NCI-H82 treated with DMSO at 0.1 percent for 48 hours (cell line): Measurements from ENCODE around the gene PNMA6F.

ENCODE experiments used
- DNase-seq: peaks from one replicate; lab custom pipeline; 2025; ENCODE audit not compliant: unreplicated experiment; lab: John Stamatoyannopoulos, UW

The PNMA6F gene

GRCh38 chrX:153321381-153322124 is at the start of gene PNMA6F:
Gene PNMA6F (minus strand): TSS chrX:153321767. CDS start chrX:153320674, 1,093 bp downstream.
- DNase-seq, result no peak

- no peak for DNase-seq
Observed at GRCh38 chrX:153371256-153371655, 49.7 kb upstream of the PNMA6F start.

GRCh38 chrX:153370293-153371055 is 48.9 kb upstream of the PNMA6F start:
- DNase-seq, result no peak

- no peak for DNase-seq
Observed at GRCh38 chrX:153366878-153367538, 45.4 kb upstream of the PNMA6F start.

- DNase-seq, result no peak
Observed at GRCh38 chrX:153366119-153366518, 44.6 kb upstream of the PNMA6F start.

- DNase-seq, result no peak
Observed at GRCh38 chrX:153365670-153366069, 44.1 kb upstream of the PNMA6F start.

- DNase-seq, result peak; percentile 18
Observed at GRCh38 chrX:153361781-153362397, 40.3 kb upstream of the PNMA6F start.

- DNase-seq, result no peak
Observed at GRCh38 chrX:153357877-153358276, 36.3 kb upstream of the PNMA6F start.

GRCh38 chrX:153353416-153353815 is 31.8 kb upstream of the PNMA6F start:
- no peak for DNase-seq

GRCh38 chrX:153352858-153353257 is 31.3 kb upstream of the PNMA6F start:
- no peak for DNase-seq

- no peak for DNase-seq
Observed at GRCh38 chrX:153351981-153352380, 30.4 kb upstream of the PNMA6F start.

GRCh38 chrX:153349952-153350351 is 28.4 kb upstream of the PNMA6F start:
- DNase-seq, result no peak

- DNase-seq, result no peak
Observed at GRCh38 chrX:153348421-153348820, 26.9 kb upstream of the PNMA6F start.

- DNase-seq, result no peak
Observed at GRCh38 chrX:153347530-153347929, 26.0 kb upstream of the PNMA6F start.

- DNase-seq, result no peak
Observed at GRCh38 chrX:153343674-153344073, 22.1 kb upstream of the PNMA6F start.

GRCh38 chrX:153342762-153343558 is 21.4 kb upstream of the PNMA6F start:
- no peak for DNase-seq

- DNase-seq, result no peak
Observed at GRCh38 chrX:153340111-153340510, 18.5 kb upstream of the PNMA6F start.

- no peak for DNase-seq
Observed at GRCh38 chrX:153339662-153340061, 18.1 kb upstream of the PNMA6F start.

GRCh38 chrX:153338836-153339235 is 17.3 kb upstream of the PNMA6F start:
- DNase-seq, result no peak

GRCh38 chrX:153336988-153337387 is 15.4 kb upstream of the PNMA6F start:
- DNase-seq, result no peak
